ENCODE data around the gene PPIL4.

DNA sequence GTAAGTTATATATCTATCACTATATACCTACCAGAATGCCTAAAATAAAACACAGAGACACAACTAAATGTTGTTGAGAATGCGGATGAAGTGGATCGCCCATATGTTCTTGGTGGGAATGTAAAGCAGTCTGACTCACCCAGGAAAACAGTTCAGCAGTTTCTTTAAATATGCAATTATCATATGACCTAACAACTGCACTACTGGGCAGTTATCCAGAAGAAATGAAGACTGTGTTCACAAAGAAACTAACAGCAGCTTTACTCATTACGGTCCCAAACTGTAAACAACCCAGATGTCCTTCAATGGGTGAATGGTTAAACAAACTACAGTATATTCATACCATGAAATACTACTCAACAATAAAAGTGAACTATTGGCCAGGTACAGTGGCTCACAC is 46.8 kb downstream of the PPIL4 start:
- no peak for TF ChIP-seq CBX5 (IDR thresholded peaks at IDR 0.05; ENCODE audit: low read depth)
- no peak for TF ChIP-seq POLR2A (IDR thresholded peaks at IDR 0.05; ENCODE audit: low read depth, low read length)
- TF ChIP-seq, protein P1, sequence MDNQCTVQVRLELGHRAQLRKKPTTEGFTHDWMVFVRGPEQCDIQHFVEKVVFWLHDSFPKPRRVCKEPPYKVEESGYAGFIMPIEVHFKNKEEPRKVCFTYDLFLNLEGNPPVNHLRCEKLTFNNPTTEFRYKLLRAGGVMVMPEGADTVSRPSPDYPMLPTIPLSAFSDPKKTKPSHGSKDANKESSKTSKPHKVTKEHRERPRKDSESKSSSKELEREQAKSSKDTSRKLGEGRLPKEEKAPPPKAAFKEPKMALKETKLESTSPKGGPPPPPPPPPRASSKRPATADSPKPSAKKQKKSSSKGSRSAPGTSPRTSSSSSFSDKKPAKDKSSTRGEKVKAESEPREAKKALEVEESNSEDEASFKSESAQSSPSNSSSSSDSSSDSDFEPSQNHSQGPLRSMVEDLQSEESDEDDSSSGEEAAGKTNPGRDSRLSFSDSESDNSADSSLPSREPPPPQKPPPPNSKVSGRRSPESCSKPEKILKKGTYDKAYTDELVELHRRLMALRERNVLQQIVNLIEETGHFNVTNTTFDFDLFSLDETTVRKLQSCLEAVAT (IDR thresholded peaks at IDR 0.05), result no peak
